Progenitor cell of endocrine pancreas (in vitro differentiated cells): ENCODE data around the gene LILRB5. TPM values are rescaled to one million over a fixed set of nuclear protein-coding genes. Genes with fewer than 3 reads are reported as not detected.
"Not testable (repeated sequence)": the region's sequence is repeated elsewhere in the genome, so short reads cannot be mapped to it uniquely, and the experiment has no call there.

ENCODE experiments used
- DNase-seq: peaks from one replicate; pipeline ENCODE4 v3.0.0; 2021; ENCODE audit warnings: low spot score; ENCODE audit not compliant: unreplicated experiment
- H3K27ac Mint-ChIP-seq: 2 replicates; pipeline ENCODE4 v1.8.0; 2021; ENCODE audit warnings: mild to moderate bottlenecking, moderate library complexity, mixed read lengths
- H3K27me3 Mint-ChIP-seq: 2 replicates; pipeline ENCODE4 v1.8.0; 2021; ENCODE audit warnings: mixed read lengths
- H3K36me3 Mint-ChIP-seq: 2 replicates; pipeline ENCODE4 v1.8.0; 2022; ENCODE audit warnings: mixed read lengths; ENCODE audit not compliant: insufficient read depth
- H3K4me1 Mint-ChIP-seq: 2 replicates; pipeline ENCODE4 v1.8.0; 2021; ENCODE audit warnings: low read depth, mixed read lengths
- H3K4me3 Mint-ChIP-seq: 2 replicates; pipeline ENCODE4 v1.8.0; 2021; ENCODE audit warnings: low read depth, mild to moderate bottlenecking, moderate library complexity, mixed read lengths
- H3K9me3 Mint-ChIP-seq: 2 replicates; pipeline ENCODE4 v1.8.0; 2021; ENCODE audit warnings: low read depth, mixed read lengths
- CTCF ChIP-seq: fragments of 200-600 bp; sonication (generic); IDR thresholded peaks from one replicate; pipeline ENCODE4 v1.5.0; 2021; ENCODE audit warnings: antibody characterized with exemption, mild to moderate bottlenecking; ENCODE audit not compliant: unreplicated experiment
- total RNA-seq: library from RNA; stranded (reverse); gene quantifications from 2 replicates; pipeline ENCODE4 v1.2.1, GENCODE V29; 2021

The LILRB5 gene
- total RNA-seq, 1 donor from 2014 or later = not detected

- H3K4me3 Mint-ChIP-seq, H3K9me3 Mint-ChIP-seq, H3K27ac Mint-ChIP-seq, H3K4me1 Mint-ChIP-seq, DNase-seq, H3K36me3 Mint-ChIP-seq: not testable (repeated sequence)
- H3K27me3 Mint-ChIP-seq = peaks cover 17% of the 10 kb centered on the region
These were observed 37.4 kb downstream of the LILRB5 start for GRCh38 chr19:54219702-54220101.

GRCh38 chr19:54218960-54219661 lies 38.0 kb downstream of the LILRB5 start:
- peaks cover 4% of the 10 kb centered on the region for H3K4me1 Mint-ChIP-seq
- no peak overlapping the region for H3K27ac Mint-ChIP-seq
- H3K9me3 Mint-ChIP-seq = no peaks in the 10 kb centered on the region
- DNase-seq = no peak
- peaks cover 6% of the 10 kb centered on the region for H3K36me3 Mint-ChIP-seq
- no peak overlapping the region for H3K4me3 Mint-ChIP-seq
- H3K27me3 Mint-ChIP-seq = peaks cover 13% of the 10 kb centered on the region
- TF ChIP-seq CTCF = no peak

GRCh38 chr19:54218259-54218658 lies 38.8 kb downstream of the LILRB5 start:
- H3K4me1 Mint-ChIP-seq = peaks cover 4% of the 10 kb centered on the region

GRCh38 chr19:54217517-54218247 lies 39.4 kb downstream of the LILRB5 start:
- DNase-seq, H3K36me3 Mint-ChIP-seq, H3K4me1 Mint-ChIP-seq, H3K4me3 Mint-ChIP-seq, H3K27ac Mint-ChIP-seq, H3K27me3 Mint-ChIP-seq, H3K9me3 Mint-ChIP-seq: not testable (repeated sequence)

More at GRCh38 chr19:54218259-54218658, 38.8 kb downstream of the LILRB5 start:
- no peak overlapping the region for H3K4me3 Mint-ChIP-seq
- H3K9me3 Mint-ChIP-seq = no peaks in the 10 kb centered on the region
- H3K36me3 Mint-ChIP-seq = peaks cover 6% of the 10 kb centered on the region
- no peak for TF ChIP-seq CTCF
- H3K27me3 Mint-ChIP-seq = peaks cover 5% of the 10 kb centered on the region
- DNase-seq = no peak
- H3K27ac Mint-ChIP-seq = no peak overlapping the region

GRCh38 chr19:54216869-54217268 lies 40.2 kb downstream of the LILRB5 start:
- no peak overlapping the region for H3K27ac Mint-ChIP-seq
- H3K27me3 Mint-ChIP-seq = peaks cover 3% of the 10 kb centered on the region
- DNase-seq = no peak
- H3K4me1 Mint-ChIP-seq = peaks cover 4% of the 10 kb centered on the region
- no peak overlapping the region for H3K4me3 Mint-ChIP-seq
- peaks cover 6% of the 10 kb centered on the region for H3K36me3 Mint-ChIP-seq
- no peak for TF ChIP-seq CTCF
- no peaks in the 10 kb centered on the region for H3K9me3 Mint-ChIP-seq

- Mint-ChIP-seq H3K4me1 (peaks cover 19% of the 10 kb centered on the region), H3K36me3 (peaks cover 12% of the 10 kb centered on the region)
- DNase-seq, H3K27ac Mint-ChIP-seq, H3K27me3 Mint-ChIP-seq, H3K4me3 Mint-ChIP-seq, H3K9me3 Mint-ChIP-seq: not testable (repeated sequence)
These were observed 42.3 kb downstream of the LILRB5 start for GRCh38 chr19:54214734-54215133.

GRCh38 chr19:54214217-54214616 lies 42.9 kb downstream of the LILRB5 start:
- not testable (repeated sequence) for H3K4me3 Mint-ChIP-seq

More at GRCh38 chr19:54214217-54214616, 42.9 kb downstream of the LILRB5 start:
- peak overlapping the region; percentile 42 for H3K27ac Mint-ChIP-seq
- H3K4me1 Mint-ChIP-seq = peaks cover 24% of the 10 kb centered on the region
- peaks cover 12% of the 10 kb centered on the region for H3K36me3 Mint-ChIP-seq
- not testable (repeated sequence) for H3K27me3 Mint-ChIP-seq, H3K9me3 Mint-ChIP-seq, DNase-seq
